Skeletal muscle cell (primary cell): Measurements from ENCODE around the gene LYZL4.
A peak's percentile ranks its signal among the peaks of the same experiment; 100 is the strongest.

Source experiments
- DNase-seq: peaks from one replicate; pipeline ENCODE4 v3.0.0-alpha.2; 2010; ENCODE audit warnings: low read depth
- H3K4me3 ChIP-seq: 2 replicates; pipeline ENCODE4 v1.5.1; 2011; ENCODE audit warnings: low read depth, mild to moderate bottlenecking, control low read depth, low read length, moderate library complexity

Gene LYZL4

DNA sequence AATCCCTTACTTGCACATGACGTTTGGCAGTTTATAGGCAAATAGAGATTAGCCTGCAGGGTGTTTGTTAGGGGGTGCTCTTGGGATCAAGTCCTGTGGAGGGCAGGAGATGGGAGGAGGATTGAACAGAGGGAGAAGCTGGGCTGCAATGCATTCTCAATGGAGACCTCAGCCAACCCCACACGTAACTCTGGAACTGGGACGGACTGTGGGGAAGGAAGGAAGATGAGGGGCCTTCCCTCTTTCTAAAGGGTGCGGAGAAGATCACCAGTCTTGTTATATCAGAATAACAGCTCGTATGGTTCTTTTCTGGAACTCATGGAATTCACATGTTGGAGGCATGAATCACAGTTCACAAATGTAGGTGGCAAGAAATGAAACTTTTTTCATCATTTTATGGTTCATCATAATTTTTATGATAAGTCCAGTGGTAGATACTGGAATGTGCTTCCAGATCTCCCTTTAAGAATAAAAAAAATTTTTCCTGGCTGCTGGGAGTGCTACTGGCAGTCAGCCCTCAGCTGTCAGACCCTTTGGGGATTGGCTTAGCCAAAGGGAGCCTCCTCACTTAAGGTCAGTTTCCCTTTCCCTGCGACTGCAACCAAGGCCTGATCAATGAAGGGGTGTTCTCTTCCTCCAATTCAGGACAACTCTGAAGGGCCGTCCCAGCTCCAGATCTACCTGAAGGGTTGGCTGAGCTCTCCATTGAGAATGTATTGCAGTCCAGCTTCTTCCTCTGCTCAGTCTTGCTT lies 20.5 kb upstream of the LYZL4 start:
- DNase-seq: no peak
- H3K4me3 ChIP-seq: no peak overlapping the region

DNA sequence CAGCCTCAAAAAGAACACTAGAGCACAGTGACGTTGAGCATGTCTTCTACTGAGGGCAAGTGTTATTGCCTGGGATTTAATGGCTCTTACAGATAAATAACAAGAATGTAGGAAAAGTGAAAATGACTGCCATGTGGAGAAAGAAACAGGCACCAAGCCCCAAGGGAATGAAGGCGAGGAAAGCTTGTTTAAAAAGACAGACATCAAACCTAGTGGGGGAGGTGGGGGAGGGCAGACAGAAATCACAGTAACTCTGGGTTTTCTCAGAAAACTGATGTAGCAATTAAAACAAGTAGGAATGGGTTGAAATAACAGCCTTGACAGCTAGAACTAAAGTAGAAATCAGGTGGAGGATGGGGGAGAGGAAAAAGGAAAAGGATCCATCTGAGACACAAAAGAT lies 18.4 kb upstream of the LYZL4 start:
- H3K4me3 ChIP-seq: no peak overlapping the region
- no peak for DNase-seq

DNA sequence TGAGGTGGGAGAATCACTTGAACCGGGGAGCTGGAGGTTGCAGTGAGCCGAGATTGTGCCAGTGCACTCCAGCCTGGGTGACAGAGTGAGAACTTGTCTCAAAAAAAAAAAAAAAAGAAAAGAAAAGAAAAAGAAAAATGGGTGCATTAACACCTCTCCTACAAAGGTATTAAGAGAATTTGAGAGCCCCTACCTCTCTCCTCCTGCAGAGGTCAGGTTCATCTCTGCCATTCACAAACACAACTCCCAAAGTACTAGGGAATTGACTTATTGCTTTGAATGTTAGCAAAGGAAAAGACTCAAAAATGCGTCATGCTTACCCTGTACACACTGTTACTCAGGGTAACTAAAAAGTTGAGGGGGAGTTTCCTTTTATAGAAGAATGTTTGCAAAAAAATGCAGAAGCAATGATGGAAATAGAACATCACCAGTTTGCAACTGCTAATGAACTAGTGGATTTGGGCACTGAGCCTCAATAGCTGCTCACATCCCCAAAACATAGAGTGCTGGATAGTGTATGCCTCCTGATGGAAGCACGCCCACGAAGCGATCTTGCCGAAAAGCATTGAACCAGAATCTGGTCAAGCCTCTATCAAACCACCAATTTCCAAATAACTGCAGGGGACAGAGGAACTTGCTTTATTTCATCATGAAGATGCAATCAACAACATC lies 15.5 kb upstream of the LYZL4 start:
- DNase-seq: no peak
- H3K4me3 ChIP-seq: no peak overlapping the region

DNA sequence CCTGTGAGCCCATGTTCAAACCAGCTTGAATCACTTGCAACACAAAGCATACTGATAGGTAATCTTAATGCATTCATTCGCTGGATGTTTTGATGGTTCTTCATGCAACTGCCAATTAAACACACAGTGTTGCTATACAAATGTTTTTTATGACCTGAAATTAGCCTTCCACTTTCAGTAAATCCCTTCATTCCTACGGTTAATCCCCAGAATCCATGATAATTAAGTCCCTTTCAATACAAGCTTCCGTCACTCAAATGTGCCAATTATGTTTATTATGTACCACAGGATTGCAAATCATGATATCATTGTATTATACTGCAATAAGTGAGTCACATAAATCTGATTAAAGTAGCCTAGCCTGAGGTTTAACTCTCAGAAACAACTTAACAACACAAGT lies 14.5 kb upstream of the LYZL4 start:
- DNase-seq: no peak
- no peak overlapping the region for H3K4me3 ChIP-seq

DNA sequence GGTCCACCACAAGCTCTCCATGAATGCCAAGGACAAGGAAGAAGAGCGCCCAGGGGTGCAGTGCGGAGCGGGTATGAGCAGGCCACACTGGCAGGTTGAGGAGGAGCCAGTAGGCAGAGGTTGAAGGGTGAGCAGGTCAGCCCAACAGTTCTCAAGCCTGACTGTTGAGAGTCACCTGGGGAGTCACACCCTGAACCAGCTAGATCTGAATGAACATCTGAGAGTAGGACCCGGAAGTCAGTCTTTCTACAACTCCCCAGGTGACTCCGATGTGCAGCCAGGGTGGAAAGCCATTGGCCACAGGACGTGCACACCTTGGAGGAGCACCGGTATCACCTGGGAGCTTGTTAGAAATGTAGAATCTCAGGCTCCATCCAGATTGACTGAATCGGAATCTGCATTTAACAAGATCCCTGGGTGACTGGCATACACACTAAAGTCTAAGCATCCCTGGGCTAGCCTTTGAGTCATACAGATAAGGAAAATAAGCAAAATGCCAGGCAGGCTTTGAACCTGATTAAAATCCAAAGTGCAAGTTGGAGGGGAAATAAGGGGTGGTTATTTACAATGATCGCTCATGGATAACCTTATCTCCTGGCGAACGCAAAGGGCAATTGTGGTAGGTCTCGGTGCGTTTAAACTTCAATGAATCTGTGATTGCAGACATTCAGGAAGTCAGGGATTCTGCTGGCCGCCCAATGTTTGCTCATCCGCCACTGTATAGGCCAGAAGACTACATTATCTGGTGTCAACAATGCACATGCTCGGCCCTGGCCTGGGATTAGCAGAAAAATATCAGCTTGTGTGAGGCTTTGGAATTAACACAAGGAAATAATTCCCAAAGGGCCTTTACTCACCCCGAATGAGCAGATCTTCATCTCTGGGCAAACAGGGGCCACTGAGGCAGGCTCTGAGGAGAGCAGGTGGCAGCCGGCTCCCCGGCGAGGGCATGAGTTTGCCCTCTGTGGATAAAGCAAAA lies 11.7 kb upstream of the LYZL4 start:
- no peak for DNase-seq
- H3K4me3 ChIP-seq: no peak overlapping the region

DNA sequence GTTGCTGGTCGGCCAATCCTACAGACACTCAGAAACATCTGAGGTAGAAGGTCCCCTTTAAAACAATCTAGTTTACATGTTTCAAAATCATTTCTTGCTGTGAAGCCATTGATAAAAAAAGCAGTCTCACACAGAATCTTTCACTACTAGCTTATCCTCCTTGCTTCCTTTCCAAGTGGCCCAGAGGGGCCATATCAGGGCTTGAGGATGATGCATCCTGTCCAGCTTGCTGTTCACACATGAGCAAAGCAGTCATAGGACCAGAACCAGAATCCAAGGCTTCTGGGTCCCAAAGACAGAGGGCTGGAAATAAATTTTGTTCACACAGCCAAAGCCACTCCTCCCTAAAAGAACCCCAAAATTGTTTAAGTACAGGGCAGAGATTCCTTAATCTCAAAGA lies 9.2 kb upstream of the LYZL4 start:
- no peak overlapping the region for H3K4me3 ChIP-seq
- no peak for DNase-seq

DNA sequence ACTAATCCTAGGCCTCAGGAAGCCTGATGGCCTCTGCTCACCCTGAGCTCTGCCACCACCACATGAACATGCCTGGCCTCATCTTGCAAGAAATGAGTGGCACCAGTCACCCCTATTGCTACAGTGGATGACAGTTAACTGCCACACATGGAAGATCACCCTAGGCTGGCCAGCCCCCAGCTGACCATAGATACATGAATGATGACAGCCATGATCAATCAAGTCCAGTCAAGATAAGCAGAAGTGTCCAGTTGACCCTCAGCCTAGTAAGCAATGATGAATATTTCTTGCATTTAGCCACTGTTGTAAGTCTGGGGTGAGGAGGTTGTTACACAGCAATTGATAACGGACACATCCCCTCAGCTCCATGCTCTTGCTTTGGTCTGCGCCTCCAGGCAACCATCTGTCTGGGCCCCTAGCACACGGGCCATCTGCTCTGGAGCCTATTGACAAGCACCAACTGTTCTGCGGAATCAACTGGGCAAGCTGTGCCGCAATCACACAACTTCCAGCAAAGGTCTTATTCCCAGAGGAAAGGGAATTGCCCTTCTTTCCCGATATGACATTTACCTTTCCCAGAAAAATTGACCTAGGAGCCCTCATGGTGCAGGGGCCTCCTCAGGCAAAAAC lies 2.2 kb upstream of the LYZL4 start:
- no peak for DNase-seq
- no peak overlapping the region for H3K4me3 ChIP-seq

DNA sequence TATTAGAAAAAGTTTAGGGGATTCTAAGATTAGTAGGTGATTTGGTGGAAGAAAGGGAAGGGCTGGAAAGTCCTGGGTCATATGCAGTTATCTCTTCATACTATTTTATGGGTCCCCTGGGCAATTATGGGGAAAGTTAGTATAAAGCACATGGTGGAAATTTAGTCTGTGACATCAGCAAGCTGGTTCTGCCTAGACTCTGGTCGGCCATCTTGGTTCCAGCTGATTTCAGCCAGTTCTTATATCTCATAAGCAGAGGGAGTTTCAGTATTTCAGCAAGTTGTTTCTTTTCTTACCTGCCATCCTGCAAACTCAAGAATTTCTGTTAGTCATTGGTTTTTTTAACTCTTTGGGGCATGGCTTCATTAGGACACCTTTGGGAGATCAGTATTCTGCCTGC lies 1.0 kb upstream of the LYZL4 start:
- H3K4me3 ChIP-seq: no peak overlapping the region
- DNase-seq: no peak

DNA sequence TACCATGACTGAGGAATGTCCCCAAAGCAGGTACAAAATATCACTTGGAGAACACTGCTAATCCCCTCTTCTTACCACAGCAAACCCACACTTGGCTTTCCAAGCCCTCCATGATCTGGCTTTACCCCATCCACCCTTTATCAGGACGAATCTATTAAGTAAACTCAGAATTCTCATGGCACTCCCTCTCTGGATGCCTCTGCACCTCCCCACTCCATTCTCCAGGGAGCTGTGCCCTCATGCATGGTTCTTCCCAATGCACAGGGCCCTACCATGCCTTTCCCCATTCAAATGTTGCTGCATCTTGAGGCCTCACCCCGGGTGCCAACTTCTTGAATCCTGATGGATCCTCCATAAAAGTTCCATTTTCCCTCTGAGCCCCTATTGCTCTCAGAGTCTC lies 2.3 kb downstream of the LYZL4 start:
- no peak for DNase-seq
- H3K4me3 ChIP-seq: no peak overlapping the region

DNA sequence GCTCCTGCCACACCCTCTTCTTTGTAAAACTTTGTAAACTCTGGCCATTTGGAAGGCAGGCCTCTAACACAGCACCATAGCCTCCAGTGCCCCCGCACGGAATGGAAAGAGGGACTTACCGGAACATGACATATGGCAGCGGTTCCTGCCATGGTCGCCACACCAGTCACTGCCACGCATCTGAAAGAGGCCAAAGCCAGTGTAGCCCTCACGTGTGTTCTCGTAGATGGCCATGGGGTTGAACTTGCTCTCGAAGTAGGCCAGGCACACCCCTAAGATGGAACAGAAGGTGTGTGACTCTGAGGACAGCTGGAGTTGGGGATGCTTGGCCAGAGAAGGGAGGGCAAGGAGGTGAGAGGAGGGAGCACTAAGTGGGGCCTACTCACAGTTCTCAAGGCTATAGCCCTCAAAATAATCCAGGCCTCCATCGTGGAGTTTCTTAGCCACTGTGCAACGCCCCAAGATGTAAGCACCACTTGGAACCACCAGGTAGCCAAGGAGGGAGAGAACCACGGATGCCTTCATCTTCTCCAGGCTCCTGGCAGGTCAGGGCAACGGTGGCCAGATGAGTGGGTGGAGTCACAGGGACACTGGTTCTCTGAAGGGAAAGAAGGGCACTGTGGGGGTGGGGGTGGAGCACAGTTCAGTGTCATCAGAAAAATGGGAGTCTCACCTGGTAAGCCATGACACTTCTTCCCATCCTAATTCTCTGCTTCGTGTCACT lies 3.5 kb downstream of the LYZL4 start:
- no peak overlapping the region for H3K4me3 ChIP-seq
- DNase-seq: no peak

DNA sequence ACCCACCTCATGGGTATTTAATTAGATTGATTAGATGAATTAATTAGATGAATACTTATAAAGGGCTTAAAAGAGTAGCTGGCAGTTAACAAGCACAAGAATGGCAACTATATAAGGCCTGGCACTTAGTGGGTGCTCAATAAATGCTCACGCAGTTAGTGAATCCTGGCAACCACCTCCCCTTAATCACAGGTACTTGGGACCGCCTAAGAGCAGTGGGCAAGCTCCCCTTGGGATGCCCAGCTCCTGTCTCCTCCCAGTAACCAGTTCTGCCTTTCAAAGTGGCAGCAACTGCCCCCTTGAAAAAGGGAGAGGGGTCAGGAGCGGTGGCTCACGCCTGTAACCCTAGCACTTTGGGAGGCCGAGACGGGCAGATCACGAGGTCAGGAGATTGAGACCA lies 4.6 kb downstream of the LYZL4 start:
- DNase-seq: no peak

DNA sequence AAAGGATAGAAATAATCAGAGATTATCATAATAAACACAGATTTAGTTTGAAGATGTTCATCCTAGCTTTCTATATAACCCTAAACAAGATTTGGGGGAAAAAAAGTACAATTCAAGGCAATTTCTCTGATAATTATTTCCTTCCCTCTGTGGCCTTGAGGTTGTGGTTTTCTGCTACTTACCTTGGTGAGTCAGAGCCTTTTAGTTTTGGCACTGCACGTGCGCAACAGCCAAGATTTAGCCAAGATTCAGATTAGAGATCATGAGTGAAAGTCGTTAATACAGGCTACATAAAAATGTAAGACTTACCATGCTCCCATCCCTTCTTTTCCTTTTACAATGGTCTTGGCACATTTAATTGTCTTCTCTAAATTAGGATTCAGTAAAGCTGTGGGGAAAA lies 6.7 kb downstream of the LYZL4 start:
- no peak overlapping the region for H3K4me3 ChIP-seq
- no peak for DNase-seq

More for the DNA sequence above, 4.6 kb downstream of the LYZL4 start:
- H3K4me3 ChIP-seq: no peak overlapping the region

DNA sequence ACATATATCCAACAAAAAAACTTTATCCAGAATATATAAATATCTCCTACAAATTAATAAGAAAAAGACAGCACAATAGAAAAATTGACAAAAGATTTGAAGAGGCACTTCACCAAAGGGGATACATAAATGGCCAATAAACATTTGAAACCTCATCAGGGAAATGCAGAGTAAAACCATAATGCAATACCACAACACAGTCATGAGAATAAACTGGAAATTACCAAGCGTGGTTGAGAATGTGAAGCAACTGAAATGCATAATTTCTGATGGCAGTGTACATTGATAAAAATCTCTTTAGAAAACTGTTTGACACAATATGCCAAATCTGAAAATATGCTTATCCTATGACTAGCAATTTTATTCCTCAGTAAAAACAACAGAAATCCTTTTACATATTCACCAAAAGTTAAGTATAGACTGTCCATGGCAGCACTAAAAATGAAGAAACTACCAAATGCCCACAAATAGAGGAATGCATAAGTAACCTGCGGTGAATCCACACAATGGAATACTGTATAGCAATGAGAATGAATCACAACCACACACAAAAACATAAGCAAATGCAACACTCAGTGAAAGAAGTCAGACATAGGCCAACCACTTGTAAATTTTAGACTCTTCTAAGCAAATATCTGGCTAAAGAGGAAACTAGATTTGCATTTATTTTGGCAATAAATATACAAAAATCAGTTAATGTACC lies 7.9 kb downstream of the LYZL4 start:
- no peak overlapping the region for H3K4me3 ChIP-seq
- DNase-seq: no peak

DNA sequence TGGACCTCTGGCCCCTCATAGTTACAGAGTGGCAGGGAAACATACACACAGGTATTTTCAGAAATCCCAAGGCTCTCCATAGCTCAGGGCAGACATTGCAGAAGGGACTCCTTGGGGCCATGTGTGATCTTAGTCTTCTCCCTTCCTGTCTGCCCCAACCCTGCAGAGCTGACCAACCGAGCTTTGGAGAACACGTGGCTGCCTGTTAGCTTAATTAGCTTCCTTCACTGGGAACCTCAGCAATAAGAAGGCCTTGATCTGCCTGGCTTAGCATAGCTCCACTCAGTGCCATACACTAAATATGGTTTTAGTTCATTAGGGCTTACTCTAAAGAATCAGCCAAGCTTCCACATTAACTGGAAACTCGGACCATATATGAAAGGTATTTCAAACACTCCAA lies 12.3 kb downstream of the LYZL4 start:
- DNase-seq: no peak
- no peak overlapping the region for H3K4me3 ChIP-seq

DNA sequence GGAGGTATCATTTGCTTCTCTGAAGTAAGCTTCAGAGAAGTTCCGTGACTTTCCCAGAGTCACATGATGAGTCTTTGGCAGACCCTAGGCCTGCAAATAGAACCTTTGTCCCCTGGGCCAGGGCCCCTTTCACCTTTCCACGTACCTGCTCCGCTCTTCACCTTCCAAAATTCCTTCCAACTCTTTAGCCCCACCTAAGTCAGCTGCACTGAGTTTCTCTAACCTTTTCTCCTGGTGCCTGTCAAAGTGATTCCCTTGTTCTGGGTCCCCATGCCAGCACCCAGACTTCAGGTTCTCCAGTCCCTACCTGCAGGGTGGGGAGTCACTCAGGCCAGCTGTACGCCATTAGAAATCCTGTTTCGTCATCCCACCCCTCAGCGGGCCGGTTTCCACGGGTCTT lies 12.8 kb downstream of the LYZL4 start:
- H3K4me3 ChIP-seq: no peak overlapping the region
- DNase-seq: no peak

DNA sequence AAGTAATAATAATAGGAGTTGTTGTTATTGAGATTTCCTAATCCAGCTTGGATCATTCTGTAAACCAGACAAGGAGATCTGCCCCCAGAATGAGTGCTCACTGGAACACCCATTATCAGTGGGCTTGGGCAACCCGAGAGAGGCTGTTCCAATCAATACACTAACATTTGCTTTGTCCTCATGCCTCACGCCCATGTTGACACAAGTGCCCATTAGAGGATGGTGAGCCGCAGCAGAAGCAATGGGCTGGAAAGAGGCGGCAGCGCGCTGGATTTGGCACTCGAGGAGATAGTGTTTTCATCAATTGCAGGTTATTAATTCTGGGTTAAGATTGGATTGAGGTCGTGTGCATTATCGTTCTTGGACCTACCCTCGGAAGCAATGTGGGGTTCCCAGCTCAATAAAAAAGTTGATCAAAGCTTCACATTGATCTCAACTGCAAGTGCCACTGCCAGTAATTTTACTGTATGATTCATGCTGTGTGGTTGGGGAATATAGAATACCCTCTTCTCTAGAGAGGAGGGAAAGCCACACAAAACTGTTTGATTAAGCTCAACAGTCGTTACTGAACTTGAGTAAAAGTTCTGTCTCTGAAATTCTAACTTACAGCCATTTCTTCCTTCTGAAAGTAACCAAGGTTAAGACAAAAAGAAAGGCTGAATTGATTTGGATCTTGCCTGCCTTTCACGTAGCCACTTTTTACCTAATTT lies 15.7 kb downstream of the LYZL4 start:
- no peak overlapping the region for H3K4me3 ChIP-seq
- no peak for DNase-seq

DNA sequence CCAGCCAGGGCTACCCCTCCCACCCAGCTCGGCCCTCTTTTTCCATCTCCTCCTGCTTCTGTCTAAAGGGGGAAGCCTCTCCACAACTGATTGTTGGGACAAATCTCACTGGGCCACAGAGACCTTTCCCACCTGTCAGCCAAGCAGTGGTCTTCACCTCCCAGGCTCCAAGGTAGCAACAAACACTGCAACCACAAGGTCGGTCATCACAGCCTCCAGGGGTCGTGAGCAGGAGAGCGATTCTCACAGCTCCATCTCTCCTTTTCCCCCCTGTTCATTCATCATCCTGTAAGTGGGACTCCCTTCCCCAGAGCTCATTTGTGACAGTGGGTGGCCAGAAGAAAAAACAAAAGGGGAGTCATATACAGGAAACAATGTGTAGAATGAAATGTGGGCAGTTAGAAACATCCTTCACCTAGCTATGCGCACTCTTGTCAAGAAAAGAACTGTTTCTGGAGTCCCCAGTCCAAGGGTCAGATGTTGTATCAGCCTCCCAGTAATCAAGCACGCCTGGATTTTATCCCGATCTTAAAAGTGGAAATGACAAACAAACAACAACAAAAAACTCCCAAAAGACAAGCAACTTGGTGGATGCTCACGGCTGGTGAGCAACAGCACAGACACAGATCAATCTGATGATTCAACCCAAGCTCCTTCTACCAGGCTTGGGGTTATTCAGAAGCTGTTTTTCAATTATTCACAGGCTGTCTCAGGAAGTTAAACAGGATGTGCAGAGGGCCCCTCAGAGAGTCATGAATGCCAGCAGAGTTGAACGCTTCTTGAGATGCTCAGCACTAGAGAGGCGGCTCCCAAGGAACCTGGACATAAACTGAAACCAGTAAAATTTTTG lies 22.4 kb downstream of the LYZL4 start:
- DNase-seq: peak; percentile 14
- no peak overlapping the region for H3K4me3 ChIP-seq
